Smooth muscle cell (in vitro differentiated cells): Measurements from ENCODE around the gene RAD51C. TPM values are rescaled to one million over a fixed set of nuclear protein-coding genes. Genes with fewer than 3 reads are reported as not detected.

Experiments used
- DNase-seq: peaks from one replicate; lab custom pipeline; 2025; ENCODE audit not compliant: unreplicated experiment; lab: John Stamatoyannopoulos, UW
- H2AFZ ChIP-seq: fragments of 200-600 bp; sonication (generic); 2 replicates; pipeline ENCODE4 v1.6.0; 2016; ENCODE audit warnings: antibody characterized with exemption, low read depth, mild to moderate bottlenecking
- H3F3A ChIP-seq: fragments of 200-600 bp; sonication (generic); 2 replicates; pipeline ENCODE4 v1.6.0; 2017; ENCODE audit warnings: antibody characterized with exemption, low read depth
- H3K27ac ChIP-seq: fragments of 200-600 bp; sonication (generic); 2 replicates; pipeline ENCODE4 v1.5.1; 2016; ENCODE audit warnings: low read depth, mild to moderate bottlenecking
- H3K27me3 ChIP-seq: fragments of 200-600 bp; sonication (generic); 2 replicates; pipeline ENCODE4 v1.6.1; 2016; ENCODE audit warnings: low read depth, mild to moderate bottlenecking
- H3K36me3 ChIP-seq: fragments of 200-600 bp; sonication (generic); 2 replicates; pipeline ENCODE4 v1.5.1; 2016; ENCODE audit warnings: low read depth
- H3K4me1 ChIP-seq: fragments of 200-600 bp; sonication (generic); 2 replicates; pipeline ENCODE4 v1.5.1; 2016; ENCODE audit warnings: low read depth
- H3K4me2 ChIP-seq: fragments of 200-600 bp; sonication (generic); 2 replicates; pipeline ENCODE4 v1.6.0; 2016; ENCODE audit warnings: mild to moderate bottlenecking
- H3K4me3 ChIP-seq: fragments of 200-600 bp; sonication (generic); 2 replicates; pipeline ENCODE4 v1.5.1; 2016; ENCODE audit warnings: mild to moderate bottlenecking
- H3K79me2 ChIP-seq: fragments of 200-600 bp; sonication (generic); 2 replicates; pipeline ENCODE4 v1.6.0; 2016; ENCODE audit warnings: low read depth, mild to moderate bottlenecking
- H3K9ac ChIP-seq: fragments of 200-600 bp; sonication (generic); 2 replicates; pipeline ENCODE4 v1.6.0; 2016; ENCODE audit warnings: low read depth
- H3K9me3 ChIP-seq: fragments of 200-600 bp; sonication (generic); replicated peaks from 2 replicates; pipeline ENCODE4 v1.5.1; 2016; ENCODE audit warnings: low read depth
- H4K20me1 ChIP-seq: fragments of 200-600 bp; sonication (generic); 2 replicates; pipeline ENCODE4 v1.6.0; 2016; ENCODE audit warnings: low read depth
- CTCF ChIP-seq: fragments of 200-600 bp; sonication (generic); IDR thresholded peaks from 2 replicates; pipeline ENCODE4 v1.5.1; 2017; ENCODE audit warnings: borderline replicate concordance, mild to moderate bottlenecking, antibody characterized with exemption; ENCODE audit not compliant: insufficient read depth, poor library complexity, severe bottlenecking
- WGBS: methylation state at CpG from one replicate; pipeline ENCODE4 v1.1.7; 2016; ENCODE audit warnings: low lambda C conversion rate; 5-methylcytosine and 5-hydroxymethylcytosine counted together
- polyA plus RNA-seq: library from polyadenylated mRNA; unstranded; fragments of >200 nt; fragmentation: Nextera tagmentation; extraction: Ambion mirVana; gene quantifications from 2 replicates; pipeline ENCODE4 v1.2.1, GENCODE V29; 2016
- total RNA-seq: library from RNA; depleted of rRNA; stranded (reverse); fragments of >200 nt; gene quantifications from 2 replicates; pipeline ENCODE4 v1.2.3, GENCODE V29; 2014

RAD51C gene
- total and polyA plus RNA-seq, 2 experiments from 2014 or later, result 20.9 to 27.1 TPM

GRCh38 chr17:58694302-58694701, 1.9 kb downstream of the RAD51C start:
- Histone ChIP-seq H2AFZ (no peak overlapping the region), H3K4me3 (no peak overlapping the region), H3K9me3 (no peaks in the 10 kb centered on the region), H4K20me1 (no peaks in the 10 kb centered on the region), H3K9ac (no peak overlapping the region), H3K4me1 (peaks cover 12% of the 10 kb centered on the region), H3K27ac (no peak overlapping the region), H3K79me2 (peaks cover 3% of the 10 kb centered on the region), H3K27me3 (no peaks in the 10 kb centered on the region), H3K36me3 (no peaks in the 10 kb centered on the region), H3K4me2 (no peak overlapping the region), H3F3A (no peaks in the 10 kb centered on the region)
- TF ChIP-seq CTCF, result no peak
- DNase-seq, result no peak
- WGBS, result 91% methylated on average over 8 of the region's 8 CpGs

GRCh38 chr17:58694826-58695225, 2.4 kb downstream of the RAD51C start:
- no peaks in the 10 kb centered on the region for H3K36me3 ChIP-seq
- H2AFZ ChIP-seq, result no peak overlapping the region
- H3K79me2 ChIP-seq, result peaks cover 3% of the 10 kb centered on the region
- H3K4me2 ChIP-seq, result no peak overlapping the region
- no peak for DNase-seq
- no peak overlapping the region for H3K4me3 ChIP-seq
- H3K27me3 ChIP-seq, result no peaks in the 10 kb centered on the region
- no peak for TF ChIP-seq CTCF
- H3K9ac ChIP-seq, result no peak overlapping the region
- WGBS, result 92% methylated on average over 1 of the region's 1 CpG
- H3K4me1 ChIP-seq, result peaks cover 12% of the 10 kb centered on the region
- H3F3A ChIP-seq, result no peaks in the 10 kb centered on the region
- H4K20me1 ChIP-seq, result no peaks in the 10 kb centered on the region
- no peaks in the 10 kb centered on the region for H3K9me3 ChIP-seq
- H3K27ac ChIP-seq, result no peak overlapping the region

- Histone ChIP-seq H3K27me3 (no peaks in the 10 kb centered on the region), H3K4me2 (no peak overlapping the region), H3K9me3 (no peaks in the 10 kb centered on the region), H2AFZ (no peak overlapping the region), H4K20me1 (no peaks in the 10 kb centered on the region), H3K4me3 (no peak overlapping the region), H3K36me3 (no peaks in the 10 kb centered on the region), H3F3A (no peaks in the 10 kb centered on the region), H3K4me1 (peaks cover 9% of the 10 kb centered on the region), H3K9ac (no peak overlapping the region), H3K79me2 (no peaks in the 10 kb centered on the region), H3K27ac (no peak overlapping the region)
- 98% methylated on average over 11 of the region's 11 CpGs for WGBS
- no peak for TF ChIP-seq CTCF
- DNase-seq, result no peak
Measured at GRCh38 chr17:58699771-58700170, 7.4 kb downstream of the RAD51C start.

GRCh38 chr17:58702045-58702476, 9.7 kb downstream of the RAD51C start:
- no peaks in the 10 kb centered on the region for H3F3A ChIP-seq
- no peak overlapping the region for H3K27ac ChIP-seq
- H3K36me3 ChIP-seq, result no peaks in the 10 kb centered on the region
- H3K27me3 ChIP-seq, result no peaks in the 10 kb centered on the region
- H2AFZ ChIP-seq, result no peak overlapping the region
- no peaks in the 10 kb centered on the region for H4K20me1 ChIP-seq
- DNase-seq, result no peak
- no peaks in the 10 kb centered on the region for H3K9me3 ChIP-seq
- H3K4me1 ChIP-seq, result peaks cover 9% of the 10 kb centered on the region
- H3K4me2 ChIP-seq, result no peak overlapping the region
- 95% methylated on average over 5 of the region's 5 CpGs for WGBS
- no peak overlapping the region for H3K4me3 ChIP-seq
- H3K79me2 ChIP-seq, result no peaks in the 10 kb centered on the region
- no peak overlapping the region for H3K9ac ChIP-seq
- no peak for TF ChIP-seq CTCF
